NT2/D1 (cell line): ENCODE measurements around the gene APOF.
"Not testable (repeated sequence)": the region's sequence is repeated elsewhere in the genome, so short reads cannot be mapped to it uniquely, and the experiment has no call there.

Source experiments
- DNase-seq: peaks from one replicate; pipeline ENCODE4 v3.0.0-alpha.2; 2011; ENCODE audit warnings: low read depth, low spot score
- H3K27me3 ChIP-seq: 2 replicates; pipeline ENCODE4 v1.6.0; 2011; ENCODE audit warnings: mild to moderate bottlenecking; ENCODE audit not compliant: insufficient read length, insufficient read depth
- H3K36me3 ChIP-seq: 2 replicates; pipeline ENCODE4 v1.6.1; 2011; ENCODE audit warnings: mild to moderate bottlenecking, low read length, mixed read lengths; ENCODE audit not compliant: insufficient read depth, insufficient read length
- H3K4me1 ChIP-seq: 2 replicates; pipeline ENCODE4 v1.5.1; 2011; ENCODE audit not compliant: insufficient read depth, insufficient read length
- H3K4me3 ChIP-seq: 2 replicates; pipeline ENCODE4 v1.5.1; 2011; ENCODE audit warnings: low read depth; ENCODE audit not compliant: insufficient read length
- H3K9ac ChIP-seq: 2 replicates; pipeline ENCODE4 v1.6.0; 2011; ENCODE audit warnings: low read depth; ENCODE audit not compliant: insufficient read length
- H3K9me3 ChIP-seq: 2 replicates; pipeline ENCODE4 v1.5.1; 2011; ENCODE audit warnings: mild to moderate bottlenecking, low read length; ENCODE audit not compliant: insufficient read depth
- SUZ12 ChIP-seq: IDR thresholded peaks from 2 replicates; pipeline ENCODE4 v1.6.1; 2011; ENCODE audit not compliant: insufficient read length, insufficient read depth; ENCODE audit errors: extremely low read depth
- YY1 ChIP-seq: IDR thresholded peaks from 2 replicates; pipeline ENCODE4 v1.6.1; 2011; ENCODE audit not compliant: insufficient read length, insufficient read depth
- ZNF274 ChIP-seq: IDR thresholded peaks from 2 replicates; pipeline ENCODE4 v1.6.1; 2011; ENCODE audit warnings: mild to moderate bottlenecking, low read depth, low read length

Gene APOF

DNA sequence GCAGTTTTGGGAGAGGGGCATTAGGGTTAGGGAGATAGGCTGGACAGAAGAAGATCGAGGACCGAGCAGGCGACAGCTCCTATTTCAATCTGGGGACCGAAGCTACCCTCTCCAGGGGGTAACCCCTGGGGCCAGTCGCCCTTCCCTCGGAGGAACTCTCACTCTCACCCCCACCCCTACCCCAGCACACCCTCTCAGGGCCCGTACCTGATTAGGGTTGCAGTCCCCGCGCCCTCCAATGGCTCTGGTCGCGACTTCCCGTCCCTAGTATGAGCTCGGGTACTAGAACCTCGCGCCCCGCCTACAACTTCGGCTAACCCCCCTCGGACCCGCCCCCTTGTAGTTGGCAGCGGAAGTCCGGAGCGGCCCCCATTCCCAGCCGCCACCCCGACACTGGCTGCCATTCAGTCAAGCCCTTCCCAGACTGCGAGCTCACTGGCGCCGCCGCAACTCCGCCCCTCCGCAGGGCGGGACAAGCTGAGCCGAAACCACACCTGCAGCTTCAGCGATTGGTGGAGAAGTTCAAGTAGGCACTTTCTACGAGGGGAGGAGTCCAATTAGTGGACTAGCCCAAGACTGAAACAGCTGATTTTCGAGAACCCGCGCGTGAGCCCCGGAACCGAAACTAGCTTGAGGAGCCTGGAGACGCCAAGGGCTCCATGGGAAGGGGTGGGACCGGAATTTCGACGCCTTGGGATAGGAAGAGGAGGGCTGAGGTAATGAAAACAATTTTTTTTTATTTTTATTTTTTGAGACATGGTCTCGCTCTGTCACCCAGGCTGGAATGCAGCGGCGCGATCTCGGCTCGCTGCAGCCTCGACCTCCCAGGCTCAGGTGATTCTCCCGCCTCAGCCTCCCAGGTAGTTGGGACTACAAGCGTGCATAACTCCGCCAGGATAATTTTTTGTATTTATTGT, 2.5 kb downstream of the APOF start, which contains the start of gene STAT2:
TSS of gene STAT2 (minus strand) at position 257 of the 917 bp plus-strand sequence. CDS start 3,536 bp downstream, outside the sequence.
- Histone ChIP-seq H3K4me3 (peak within 1 kb of the TSS; percentile 87), H3K9ac (peak within 1 kb of the TSS; percentile 93), H3K27me3 (peaks cover 5% of the 10 kb centered on the region), H3K36me3 (peaks cover 16% of the 10 kb centered on the region), H3K9me3 (no peaks in the 10 kb centered on the region), H3K4me1 (peaks cover 2% of the 10 kb centered on the region)
- no peak for TF ChIP-seq ZNF274
- TF ChIP-seq SUZ12: no peak
- TF ChIP-seq YY1: peak; percentile 13
- DNase-seq: peak; percentile 99

DNA sequence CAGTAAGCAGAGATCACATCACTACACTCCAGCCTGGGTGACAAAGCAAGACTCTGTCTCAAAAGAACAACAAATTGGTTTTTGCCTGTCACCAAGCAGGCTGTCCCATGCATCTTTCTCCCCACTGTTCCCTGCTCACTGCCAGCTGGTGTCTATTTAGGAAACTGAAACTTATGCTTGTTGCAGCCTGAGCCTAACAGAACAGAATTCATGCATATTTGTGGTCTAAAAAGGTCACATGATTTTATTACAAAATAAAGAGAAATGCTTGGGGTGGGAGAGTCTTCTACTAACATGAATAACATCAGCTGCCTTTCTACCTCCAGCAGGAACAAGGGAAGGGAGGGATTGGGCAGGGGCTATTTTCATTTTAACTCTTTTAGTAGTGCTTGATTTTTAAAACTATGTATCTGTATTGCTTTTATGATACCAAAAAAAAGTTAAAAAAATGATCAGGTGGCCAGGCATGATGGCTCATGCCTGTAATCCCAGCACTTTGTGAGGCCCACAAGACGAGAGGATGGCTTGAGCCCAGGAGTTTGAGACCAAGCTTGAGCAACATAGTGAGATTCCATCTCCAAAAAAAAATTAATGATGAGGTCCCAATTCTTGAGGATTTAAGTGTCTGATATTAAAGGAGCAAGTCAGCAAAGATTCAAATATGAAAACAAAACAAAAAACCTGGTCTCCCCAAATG, 3.7 kb downstream of the APOF start:
- H3K9ac ChIP-seq: peak overlapping the region; percentile 93
- peaks cover 2% of the 10 kb centered on the region for H3K4me1 ChIP-seq
- peaks cover 5% of the 10 kb centered on the region for H3K27me3 ChIP-seq
- DNase-seq: no peak
- H3K9me3 ChIP-seq: no peaks in the 10 kb centered on the region
- peak overlapping the region; percentile 87 for H3K4me3 ChIP-seq
- peaks cover 28% of the 10 kb centered on the region for H3K36me3 ChIP-seq
- TF ChIP-seq ZNF274 (no peak), SUZ12 (no peak), YY1 (no peak)

DNA sequence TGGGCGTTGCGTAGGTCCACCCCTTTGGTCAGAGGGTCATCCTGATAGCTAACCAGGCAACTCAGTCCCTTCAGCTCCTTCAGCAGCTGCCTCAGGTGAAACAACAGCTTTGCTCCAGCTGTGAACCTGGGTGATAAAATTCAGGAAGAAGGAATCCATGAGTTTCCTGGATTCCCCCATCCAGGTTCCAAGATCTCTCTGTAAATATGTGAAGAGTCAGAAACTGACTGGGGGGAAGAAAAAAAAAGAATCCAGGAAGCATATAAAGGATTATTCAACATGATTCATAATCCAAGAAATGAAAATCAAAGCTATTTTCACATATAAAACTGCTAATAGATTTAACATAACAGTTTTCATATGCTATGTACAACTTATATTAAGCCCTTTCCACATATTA, 11.3 kb downstream of the APOF start:
- H3K4me3 ChIP-seq: no peak overlapping the region
- H3K9me3 ChIP-seq: no peaks in the 10 kb centered on the region
- H3K27me3 ChIP-seq: no peaks in the 10 kb centered on the region
- DNase-seq: no peak
- no peak for TF ChIP-seq ZNF274
- no peak for TF ChIP-seq SUZ12
- no peak for TF ChIP-seq YY1
- peaks cover 77% of the 10 kb centered on the region for H3K36me3 ChIP-seq
- H3K4me1 ChIP-seq: no peaks in the 10 kb centered on the region
- no peak overlapping the region for H3K9ac ChIP-seq

DNA sequence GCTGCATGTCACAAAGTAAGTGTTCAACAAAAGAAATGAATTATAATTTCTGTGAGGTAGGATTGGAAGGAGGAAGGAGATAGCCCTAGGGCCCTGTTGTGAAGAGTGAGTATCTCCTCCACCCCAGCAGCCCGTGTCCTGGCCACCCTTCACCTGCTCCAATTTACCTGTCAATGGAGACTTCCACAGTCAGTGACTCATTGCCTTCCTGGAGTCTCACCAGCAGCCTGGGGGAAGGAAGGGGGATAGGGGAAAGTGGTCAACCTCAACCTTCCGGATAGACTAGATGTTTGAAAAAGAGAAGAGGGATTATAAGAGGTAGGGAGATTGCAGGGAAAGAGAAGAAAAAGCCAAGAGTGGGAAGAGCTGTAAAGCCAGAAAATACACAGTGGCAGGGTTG, 12.0 kb downstream of the APOF start:
- DNase-seq: no peak
- TF ChIP-seq ZNF274 (no peak), YY1 (no peak), SUZ12 (no peak)
- Histone ChIP-seq H3K9ac (no peak overlapping the region), H3K36me3 (peaks cover 77% of the 10 kb centered on the region), H3K9me3 (no peaks in the 10 kb centered on the region), H3K4me3 (no peak overlapping the region), H3K27me3 (no peaks in the 10 kb centered on the region), H3K4me1 (no peaks in the 10 kb centered on the region)

DNA sequence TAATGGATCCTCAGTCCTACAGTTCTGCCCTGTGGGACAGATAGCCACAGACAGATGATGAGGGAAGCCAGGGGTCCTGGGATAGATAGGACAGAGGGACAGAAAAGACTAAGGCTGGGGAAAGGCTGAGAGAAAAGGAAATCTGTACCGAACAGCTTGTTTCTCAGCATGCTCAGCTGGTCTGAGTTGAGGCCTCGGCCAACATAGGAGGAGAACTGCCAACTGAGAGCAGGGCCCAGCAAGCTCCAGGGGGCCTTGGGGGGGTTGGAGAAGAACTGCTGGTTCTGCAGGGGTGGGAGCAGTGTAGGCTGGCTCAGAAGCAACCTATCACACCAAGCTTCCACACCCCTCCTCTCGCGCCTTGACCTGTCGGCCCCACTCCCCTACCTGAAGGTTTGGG, 13.9 kb downstream of the APOF start:
- Histone ChIP-seq H3K36me3 (peaks cover 69% of the 10 kb centered on the region), H3K4me3 (no peak overlapping the region), H3K4me1 (no peaks in the 10 kb centered on the region), H3K9ac (no peak overlapping the region), H3K9me3 (no peaks in the 10 kb centered on the region), H3K27me3 (no peaks in the 10 kb centered on the region)
- no peak for DNase-seq
- TF ChIP-seq YY1 (no peak), SUZ12 (no peak), ZNF274 (no peak)

DNA sequence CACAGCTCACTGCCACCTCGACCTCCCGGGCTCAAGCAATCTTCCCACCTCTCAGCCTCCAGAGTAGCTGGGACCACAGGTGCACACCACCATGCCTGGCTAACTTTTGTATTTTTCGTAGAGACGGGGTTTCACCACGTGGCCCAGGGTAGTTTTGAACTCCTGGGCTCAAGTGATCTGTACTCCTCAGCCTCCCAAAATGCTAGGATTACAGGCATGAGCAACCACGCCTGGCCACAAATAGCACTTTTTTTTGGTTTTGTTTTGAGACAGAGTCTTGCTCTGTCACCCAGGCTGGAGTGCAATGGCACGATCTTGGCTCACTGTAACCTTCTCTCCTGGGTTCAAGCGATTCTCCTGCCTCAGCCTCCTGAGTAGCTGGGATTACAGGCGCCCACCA, 15.4 kb downstream of the APOF start:
- not testable (repeated sequence) for H3K9ac ChIP-seq, DNase-seq, H3K9me3 ChIP-seq, H3K27me3 ChIP-seq, H3K4me1 ChIP-seq, H3K4me3 ChIP-seq
- peaks cover 79% of the 10 kb centered on the region for H3K36me3 ChIP-seq

DNA sequence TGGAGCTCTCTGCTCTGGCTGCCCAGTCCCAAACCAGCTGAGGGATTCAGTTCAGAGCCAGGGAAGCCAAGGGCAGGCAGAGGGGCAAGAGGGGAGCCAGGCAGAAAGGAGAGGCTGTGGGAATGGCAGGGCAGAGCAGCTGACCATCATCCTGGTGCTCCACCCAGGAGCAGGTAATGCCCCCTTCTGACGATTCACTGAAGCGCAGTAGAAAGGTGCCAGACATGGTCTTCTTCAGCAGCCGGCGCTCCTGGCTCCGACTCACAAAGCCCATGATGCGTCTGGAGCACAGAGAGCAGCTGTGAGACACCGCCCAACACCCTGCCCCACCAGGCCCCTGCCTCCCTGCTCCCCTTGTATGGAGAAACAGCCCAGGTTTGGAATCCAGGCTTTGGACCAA, 16.0 kb downstream of the APOF start:
- H3K36me3 ChIP-seq: peaks cover 77% of the 10 kb centered on the region
- H3K4me1 ChIP-seq: no peaks in the 10 kb centered on the region
- no peak overlapping the region for H3K9ac ChIP-seq
- DNase-seq: no peak
- TF ChIP-seq SUZ12: no peak
- TF ChIP-seq YY1: no peak
- no peak for TF ChIP-seq ZNF274
- no peaks in the 10 kb centered on the region for H3K27me3 ChIP-seq
- no peaks in the 10 kb centered on the region for H3K9me3 ChIP-seq
- no peak overlapping the region for H3K4me3 ChIP-seq

DNA sequence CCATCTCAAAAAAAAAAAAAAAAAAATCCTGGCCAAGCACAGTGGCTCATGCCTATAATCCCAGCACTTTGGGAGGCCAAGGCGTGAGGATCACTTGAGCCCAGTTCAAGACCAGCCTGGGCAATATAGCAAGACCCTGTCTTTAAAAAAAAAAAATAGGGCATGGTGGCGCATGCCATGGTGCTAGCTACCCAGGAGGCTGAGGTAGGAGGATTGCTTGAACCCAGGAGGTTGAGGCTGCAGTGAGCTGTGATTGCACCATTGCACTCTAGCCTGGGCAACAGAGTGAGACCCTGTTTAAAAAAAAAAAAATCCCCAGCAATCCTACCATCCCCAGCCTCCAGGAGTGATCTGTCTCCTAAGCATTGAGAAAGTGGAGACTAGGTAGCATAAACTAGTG, 20.4 kb downstream of the APOF start:
- H3K4me3 ChIP-seq, H3K9me3 ChIP-seq, H3K9ac ChIP-seq, H3K27me3 ChIP-seq, DNase-seq: not testable (repeated sequence)
- peaks cover 13% of the 10 kb centered on the region for H3K4me1 ChIP-seq
- peaks cover 46% of the 10 kb centered on the region for H3K36me3 ChIP-seq
